IPS DF 6.9 (cell line): ENCODE results near the gene BTN1A1.

Source experiments
- DNase-seq: peaks from one replicate; pipeline ENCODE4 v3.0.0-alpha.2; 2013; ENCODE audit warnings: low read depth, low spot score
- H3K27ac ChIP-seq: one replicate; pipeline ENCODE4 v1.5.1; 2013; ENCODE audit warnings: low read length, control low read depth
- H3K27me3 ChIP-seq: 2 replicates; pipeline ENCODE4 v1.6.1; 2013; ENCODE audit warnings: mild to moderate bottlenecking, low read length; ENCODE audit not compliant: control insufficient read depth, insufficient read depth
- H3K36me3 ChIP-seq: 2 replicates; pipeline ENCODE4 v1.6.1; 2013; ENCODE audit warnings: low read length; ENCODE audit not compliant: control insufficient read depth, insufficient read depth
- H3K4me1 ChIP-seq: 2 replicates; pipeline ENCODE4 v1.6.1; 2013; ENCODE audit warnings: low read length; ENCODE audit not compliant: control insufficient read depth, insufficient read depth
- H3K4me3 ChIP-seq: 2 replicates; pipeline ENCODE4 v1.5.1; 2013; ENCODE audit warnings: mild to moderate bottlenecking, low read length
- H3K9me3 ChIP-seq: 2 replicates; pipeline ENCODE4 v1.6.1; 2013; ENCODE audit warnings: low read length, inconsistent platforms; ENCODE audit not compliant: control insufficient read depth, insufficient read depth
- WGBS: extraction: QIAGEN DNeasy Blood & Tissue Kit; methylation state at CpG from one replicate; pipeline ENCODE4 v1.1.7; 2013; ENCODE audit warnings: mixed read lengths, missing lambda C conversion rate; ENCODE audit not compliant: insufficient read length, insufficient coverage; 5-methylcytosine and 5-hydroxymethylcytosine counted together

BTN1A1 gene

GRCh38 chr6:26475823-26476729 is 24.0 kb upstream of the BTN1A1 start:
- H3K27me3 ChIP-seq = no peaks in the 10 kb centered on the region
- peaks cover 3% of the 10 kb centered on the region; the same call in 1 of the 2 replicates for H3K4me1 ChIP-seq
- no peaks in the 10 kb centered on the region for H3K9me3 ChIP-seq
- WGBS = no CpG with 5 or more reads among the region's 7 CpGs
- DNase-seq = no peak
- no peak overlapping the region for H3K4me3 ChIP-seq
- H3K27ac ChIP-seq = no peak overlapping the region
- 0 out of 2 replicates have a peak, but pooled peaks cover 2% of the 10 kb centered on the region for H3K36me3 ChIP-seq

- Histone ChIP-seq H3K27me3 (no peaks in the 10 kb centered on the region), H3K4me3 (no peak overlapping the region), H3K36me3 (0 out of 2 replicates have a peak, but pooled peaks cover 2% of the 10 kb centered on the region), H3K4me1 (peaks cover 3% of the 10 kb centered on the region; the same call in 1 of the 2 replicates), H3K9me3 (no peaks in the 10 kb centered on the region), H3K27ac (no peak overlapping the region)
- WGBS = no CpG with 5 or more reads among the region's 4 CpGs
- DNase-seq = no peak
These were observed 23.2 kb upstream of the BTN1A1 start for GRCh38 chr6:26476896-26477295.

GRCh38 chr6:26477426-26477825 is 22.7 kb upstream of the BTN1A1 start:
- no peak overlapping the region for H3K27ac ChIP-seq
- no peak overlapping the region for H3K4me3 ChIP-seq
- DNase-seq = no peak
- peaks cover 3% of the 10 kb centered on the region; the same call in 1 of the 2 replicates for H3K4me1 ChIP-seq
- WGBS = no CpG with 5 or more reads among the region's 1 CpG
- 0 out of 2 replicates have a peak, but pooled peaks cover 2% of the 10 kb centered on the region for H3K36me3 ChIP-seq
- H3K27me3 ChIP-seq = no peaks in the 10 kb centered on the region
- H3K9me3 ChIP-seq = no peaks in the 10 kb centered on the region

- H3K36me3 ChIP-seq = no peaks in the 10 kb centered on the region
- H3K4me3 ChIP-seq = no peak overlapping the region
- WGBS = no CpG with 5 or more reads among the region's 2 CpGs
- DNase-seq = no peak
- H3K27ac ChIP-seq = no peak overlapping the region
- no peaks in the 10 kb centered on the region for H3K9me3 ChIP-seq
- H3K27me3 ChIP-seq = no peaks in the 10 kb centered on the region
- peaks cover 3% of the 10 kb centered on the region; the same call in 1 of the 2 replicates for H3K4me1 ChIP-seq
These were observed 21.8 kb upstream of the BTN1A1 start for GRCh38 chr6:26478100-26478984.

- Histone ChIP-seq H3K4me1 (peaks cover 3% of the 10 kb centered on the region; the same call in 1 of the 2 replicates), H3K36me3 (no peaks in the 10 kb centered on the region), H3K9me3 (no peaks in the 10 kb centered on the region), H3K27ac (no peak overlapping the region), H3K27me3 (no peaks in the 10 kb centered on the region), H3K4me3 (no peak overlapping the region)
- DNase-seq = no peak
- no CpG with 5 or more reads among the region's 3 CpGs for WGBS
These were observed 21.2 kb upstream of the BTN1A1 start for GRCh38 chr6:26478985-26479278.

- Histone ChIP-seq H3K4me1 (no peaks in the 10 kb centered on the region), H3K4me3 (no peak overlapping the region), H3K9me3 (no peaks in the 10 kb centered on the region), H3K36me3 (no peaks in the 10 kb centered on the region), H3K27me3 (no peaks in the 10 kb centered on the region), H3K27ac (no peak overlapping the region)
- no peak for DNase-seq
- WGBS = no CpG with 5 or more reads among the region's 4 CpGs
These were observed 17.8 kb upstream of the BTN1A1 start for GRCh38 chr6:26482338-26482737.

GRCh38 chr6:26483727-26484126 is 16.4 kb upstream of the BTN1A1 start:
- Histone ChIP-seq H3K27ac (no peak overlapping the region), H3K4me1 (no peaks in the 10 kb centered on the region)

GRCh38 chr6:26484161-26484560 is 15.9 kb upstream of the BTN1A1 start:
- H3K4me1 ChIP-seq = no peaks in the 10 kb centered on the region
- no CpG with 5 or more reads among the region's 2 CpGs for WGBS
- H3K36me3 ChIP-seq = no peaks in the 10 kb centered on the region
- no peak overlapping the region for H3K4me3 ChIP-seq
- no peak overlapping the region for H3K27ac ChIP-seq
- H3K9me3 ChIP-seq = no peaks in the 10 kb centered on the region
- DNase-seq = no peak
- no peaks in the 10 kb centered on the region for H3K27me3 ChIP-seq

More at GRCh38 chr6:26483727-26484126, 16.4 kb upstream of the BTN1A1 start:
- no peak for DNase-seq
- no peaks in the 10 kb centered on the region for H3K36me3 ChIP-seq
- no peaks in the 10 kb centered on the region for H3K9me3 ChIP-seq
- H3K4me3 ChIP-seq = no peak overlapping the region
- no CpG with 5 or more reads among the region's 3 CpGs for WGBS
- no peaks in the 10 kb centered on the region for H3K27me3 ChIP-seq

- no peaks in the 10 kb centered on the region for H3K27me3 ChIP-seq
- no peak overlapping the region for H3K4me3 ChIP-seq
- no peak for DNase-seq
- no peaks in the 10 kb centered on the region for H3K9me3 ChIP-seq
- H3K36me3 ChIP-seq = no peaks in the 10 kb centered on the region
- H3K4me1 ChIP-seq = no peaks in the 10 kb centered on the region
- WGBS = no CpG with 5 or more reads among the region's 6 CpGs
- H3K27ac ChIP-seq = no peak overlapping the region
These were observed 14.9 kb upstream of the BTN1A1 start for GRCh38 chr6:26485112-26485780.

- DNase-seq = no peak
- WGBS = no CpG with 5 or more reads among the region's 5 CpGs
- H3K4me3 ChIP-seq = no peak overlapping the region
These were observed 13.7 kb upstream of the BTN1A1 start for GRCh38 chr6:26486358-26486757.

More at GRCh38 chr6:26486358-26486757, 13.7 kb upstream of the BTN1A1 start:
- H3K27me3 ChIP-seq = no peaks in the 10 kb centered on the region
- no peaks in the 10 kb centered on the region for H3K36me3 ChIP-seq
- H3K9me3 ChIP-seq = no peaks in the 10 kb centered on the region
- no peak overlapping the region for H3K27ac ChIP-seq
- H3K4me1 ChIP-seq = no peaks in the 10 kb centered on the region
